WI38 (cell line): ENCODE measurements around the gene PDCL3.

ENCODE experiments used
- H3K4me3 ChIP-seq: 2 replicates; pipeline ENCODE4 v1.5.1; 2011; ENCODE audit warnings: low read depth, mild to moderate bottlenecking, control low read depth, low read length
- CTCF ChIP-seq: IDR thresholded peaks from 2 replicates; pipeline ENCODE4 v1.5.1; 2012; ENCODE audit warnings: low read depth, mild to moderate bottlenecking, control low read depth, low read length

The PDCL3 gene

GRCh38 chr2:100562613-100563406, at the start of gene PDCL3:
PDCL3 (plus strand) TSS chr2:100562993; CDS start chr2:100563068, 75 bp downstream.
- peak within 1 kb of the TSS; percentile 96 for H3K4me3 ChIP-seq
- TF ChIP-seq CTCF = no peak

- TF ChIP-seq CTCF = no peak
- H3K4me3 ChIP-seq = no peak overlapping the region
Observed at GRCh38 chr2:100513650-100514049, 49.1 kb upstream of the PDCL3 start.

GRCh38 chr2:100517556-100517955, 45.2 kb upstream of the PDCL3 start:
- no peak for TF ChIP-seq CTCF
- H3K4me3 ChIP-seq = no peak overlapping the region

- no peak overlapping the region for H3K4me3 ChIP-seq
- no peak for TF ChIP-seq CTCF
Observed at GRCh38 chr2:100518801-100519200, 44.0 kb upstream of the PDCL3 start.

GRCh38 chr2:100520224-100520623, 42.6 kb upstream of the PDCL3 start:
- no peak for TF ChIP-seq CTCF
- H3K4me3 ChIP-seq = no peak overlapping the region

GRCh38 chr2:100522430-100522829, 40.4 kb upstream of the PDCL3 start:
- no peak overlapping the region for H3K4me3 ChIP-seq
- TF ChIP-seq CTCF = no peak

GRCh38 chr2:100524331-100524730, 38.5 kb upstream of the PDCL3 start:
- TF ChIP-seq CTCF = no peak
- H3K4me3 ChIP-seq = no peak overlapping the region
